Fibroblast of lung (primary cell): ENCODE measurements around the gene HIVEP3.

ENCODE experiments used
- CTCF ChIP-seq, 2 donors: IDR thresholded peaks in 1 of 2; conservative IDR thresholded peaks in 1 of 2; 1 replicate in 1 of 2; 2 replicates in 1 of 2; pipeline ENCODE4 v1.5.1; 2011 to 2012; ENCODE audit warnings: low read length in 2 of 2, control low read depth in 1 of 2, inconsistent platforms in 1 of 2, low read depth in 1 of 2, mild to moderate bottlenecking in 1 of 2
- EZH2 ChIP-seq: IDR thresholded peaks from 2 replicates; pipeline ENCODE4 v1.5.1; 2012; ENCODE audit warnings: low read length, control low read depth, mild to moderate bottlenecking; ENCODE audit errors: missing control alignments

- TF ChIP-seq CTCF (conservative IDR thresholded peaks at IDR 0.05 in 1 of 2, IDR thresholded peaks at IDR 0.05 in 1 of 2; ENCODE audit: low read depth in 1 of 2, low read length in 2 of 2) (no peak), EZH2 (no peak)
Observed at GRCh38 chr1:41649396-41650027, 269.2 kb downstream of the HIVEP3 start.
